Measurements from ENCODE around the gene CDYL2. TPM values are rescaled to one million over a fixed set of nuclear protein-coding genes. Genes with fewer than 3 reads are reported as not detected.

CDYL2 gene
- total RNA-seq, 2 donors from 2014 or later = 1.6 to 7.8 TPM

DNA sequence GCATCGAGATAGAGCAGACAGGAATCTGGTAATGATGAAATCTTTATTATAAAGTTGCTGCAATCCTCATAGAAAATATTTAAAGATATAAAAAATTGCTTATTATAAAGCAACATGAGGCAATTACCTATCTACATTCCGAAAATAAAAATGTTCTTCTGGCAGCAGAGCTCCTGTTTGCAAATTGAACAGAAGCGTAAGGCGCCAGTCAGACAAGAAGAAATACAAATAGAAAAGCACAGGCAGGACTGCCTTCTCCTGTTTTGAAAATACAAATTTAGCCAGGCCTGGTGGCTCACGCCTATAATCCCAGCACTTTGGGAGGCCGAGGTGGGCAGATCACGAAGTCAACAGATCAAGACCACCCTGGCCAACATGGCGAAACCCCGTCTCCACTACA, 95.6 kb downstream of the CDYL2 start:
- Histone ChIP-seq H3K27ac (no peak overlapping the region), H3K4me1 (no peaks in the 10 kb centered on the region), H3K9me3 (no peaks in the 10 kb centered on the region), H3K36me3 (replicated peaks in 1 of 2; ENCODE audit: insufficient read depth in 1 of 2, low read depth in 2 of 2) (no peaks in the 10 kb centered on the region), H3K27me3 (no peaks in the 10 kb centered on the region), H3K4me3 (no peak overlapping the region)
- intact Hi-C loops (cut with DNase I) = no loop called here
- TF ChIP-seq, protein P1, sequence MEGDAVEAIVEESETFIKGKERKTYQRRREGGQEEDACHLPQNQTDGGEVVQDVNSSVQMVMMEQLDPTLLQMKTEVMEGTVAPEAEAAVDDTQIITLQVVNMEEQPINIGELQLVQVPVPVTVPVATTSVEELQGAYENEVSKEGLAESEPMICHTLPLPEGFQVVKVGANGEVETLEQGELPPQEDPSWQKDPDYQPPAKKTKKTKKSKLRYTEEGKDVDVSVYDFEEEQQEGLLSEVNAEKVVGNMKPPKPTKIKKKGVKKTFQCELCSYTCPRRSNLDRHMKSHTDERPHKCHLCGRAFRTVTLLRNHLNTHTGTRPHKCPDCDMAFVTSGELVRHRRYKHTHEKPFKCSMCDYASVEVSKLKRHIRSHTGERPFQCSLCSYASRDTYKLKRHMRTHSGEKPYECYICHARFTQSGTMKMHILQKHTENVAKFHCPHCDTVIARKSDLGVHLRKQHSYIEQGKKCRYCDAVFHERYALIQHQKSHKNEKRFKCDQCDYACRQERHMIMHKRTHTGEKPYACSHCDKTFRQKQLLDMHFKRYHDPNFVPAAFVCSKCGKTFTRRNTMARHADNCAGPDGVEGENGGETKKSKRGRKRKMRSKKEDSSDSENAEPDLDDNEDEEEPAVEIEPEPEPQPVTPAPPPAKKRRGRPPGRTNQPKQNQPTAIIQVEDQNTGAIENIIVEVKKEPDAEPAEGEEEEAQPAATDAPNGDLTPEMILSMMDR (IDR thresholded peaks at IDR 0.05) = no peak
- no peak for TF ChIP-seq POLR2A (IDR thresholded peaks at IDR 0.05)
- no peak for ATAC-seq
- DNase-seq = no peak
- WGBS, 2 donors = 89 to 90% methylated on average over 9 of the region's 9 CpGs

DNA sequence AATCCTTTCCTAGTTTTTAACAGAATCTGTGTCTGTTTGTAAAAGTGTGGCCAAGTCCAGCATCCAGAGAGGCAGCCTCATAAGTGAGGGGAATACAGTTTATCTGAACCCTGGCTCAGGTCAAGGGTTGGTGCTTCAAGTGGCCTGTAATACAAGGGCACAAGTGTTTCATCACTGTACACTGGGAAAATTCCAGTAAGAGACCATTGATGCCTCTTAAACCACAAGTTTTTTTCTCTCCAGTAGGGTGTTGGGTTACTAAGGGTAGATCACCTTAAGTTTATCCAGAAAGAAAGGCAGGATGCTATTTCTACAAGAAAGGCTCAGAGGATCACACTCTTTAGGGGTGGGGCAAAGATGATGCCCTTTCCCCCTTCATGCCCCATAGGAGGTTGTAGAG, 96.7 kb downstream of the CDYL2 start:
- ATAC-seq (no peak), DNase-seq (no peak)
- no peak for TF ChIP-seq POLR2A (IDR thresholded peaks at IDR 0.05)
- TF ChIP-seq, protein P1 (IDR thresholded peaks at IDR 0.05) = no peak
- intact Hi-C loops (cut with DNase I) = no loop called here
- H3K27ac ChIP-seq = no peak overlapping the region
- no peaks in the 10 kb centered on the region for H3K36me3 ChIP-seq (replicated peaks in 1 of 2; ENCODE audit: insufficient read depth in 1 of 2, low read depth in 2 of 2)
- no peaks in the 10 kb centered on the region for H3K9me3 ChIP-seq
- no peaks in the 10 kb centered on the region for H3K4me1 ChIP-seq
- H3K27me3 ChIP-seq = no peaks in the 10 kb centered on the region
- no peak overlapping the region for H3K4me3 ChIP-seq

DNA sequence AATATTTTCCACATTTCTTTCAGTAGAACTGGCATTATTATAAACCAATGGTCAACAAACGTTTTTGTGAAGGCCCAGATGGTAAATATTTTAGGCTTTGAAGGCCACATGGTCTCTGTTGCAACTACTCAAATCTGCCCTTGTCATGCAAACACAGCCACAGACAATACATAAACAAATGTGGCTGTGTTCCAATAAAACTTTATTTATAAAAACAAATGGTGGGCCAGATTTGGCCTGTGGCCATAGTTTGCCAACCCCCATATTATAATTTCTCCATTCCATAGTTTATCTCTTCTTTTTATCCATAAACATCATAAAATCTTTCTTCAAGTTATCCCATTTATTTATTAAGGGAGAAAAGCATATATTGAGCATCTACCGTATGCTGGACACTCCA, 98.8 kb downstream of the CDYL2 start:
- Histone ChIP-seq H3K4me1 (no peaks in the 10 kb centered on the region), H3K4me3 (no peak overlapping the region), H3K36me3 (replicated peaks in 1 of 2; ENCODE audit: insufficient read depth in 1 of 2, low read depth in 2 of 2) (no peaks in the 10 kb centered on the region), H3K9me3 (no peaks in the 10 kb centered on the region), H3K27me3 (no peaks in the 10 kb centered on the region), H3K27ac (no peak overlapping the region)
- ATAC-seq = no peak
- TF ChIP-seq, protein P1 (IDR thresholded peaks at IDR 0.05) = no peak
- no peak for TF ChIP-seq POLR2A (IDR thresholded peaks at IDR 0.05)
- DNase-seq = no peak
- intact Hi-C loops (cut with DNase I) = no loop called here
- WGBS, 2 donors = 77 to 79% methylated on average over 2 of the region's 2 CpGs

DNA sequence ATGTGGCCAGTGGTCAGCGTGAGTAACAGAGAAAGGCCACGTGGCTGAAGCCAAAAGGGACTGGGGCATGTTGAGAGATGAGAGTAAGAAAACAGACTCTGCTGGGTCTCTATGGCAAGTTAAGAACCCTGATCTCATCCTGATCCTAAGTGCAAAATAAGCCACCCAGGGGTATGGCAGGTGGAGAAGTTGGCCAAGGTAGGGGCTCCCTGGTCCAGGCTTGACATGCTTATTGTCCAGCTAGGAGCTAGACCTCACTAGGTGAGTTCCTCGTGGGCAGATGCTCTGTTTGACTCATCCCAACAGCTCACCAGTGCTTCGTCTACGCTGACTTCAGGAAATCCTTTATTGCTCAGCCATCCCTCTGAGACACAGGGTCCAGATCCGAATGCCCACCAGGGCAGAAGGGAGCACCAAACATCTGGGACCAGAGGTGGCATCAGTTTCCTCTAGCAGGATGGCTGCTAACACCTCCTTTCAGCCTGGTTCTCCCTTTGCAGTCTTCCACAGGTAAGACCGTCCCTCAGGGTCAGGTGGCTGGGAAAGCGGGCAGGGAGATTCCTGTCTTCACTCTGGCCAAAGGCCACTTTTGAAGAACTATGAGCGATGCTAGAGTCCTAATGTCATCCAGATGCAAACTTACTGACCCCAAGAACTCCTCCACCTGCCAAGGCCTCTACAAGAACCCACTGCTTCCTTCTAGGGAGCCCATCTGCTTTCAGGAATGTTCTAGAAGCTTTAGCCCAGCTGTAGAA, 99.5 kb downstream of the CDYL2 start:
- intact Hi-C loops (cut with DNase I) = no loop called here
- H3K4me3 ChIP-seq = no peak overlapping the region

More for the DNA sequence above, 99.5 kb downstream of the CDYL2 start:
- no peaks in the 10 kb centered on the region for H3K27me3 ChIP-seq
- WGBS, 2 donors = 94% methylated on average over 9 of the region's 9 CpGs
- H3K4me1 ChIP-seq = no peaks in the 10 kb centered on the region
- H3K9me3 ChIP-seq = no peaks in the 10 kb centered on the region
- no peak overlapping the region for H3K27ac ChIP-seq
- H3K36me3 ChIP-seq (replicated peaks in 1 of 2; ENCODE audit: insufficient read depth in 1 of 2, low read depth in 2 of 2) = no peaks in the 10 kb centered on the region
- DNase-seq (no peak), ATAC-seq (no peak)
- TF ChIP-seq POLR2A (IDR thresholded peaks at IDR 0.05) = no peak
- TF ChIP-seq, protein P1 (IDR thresholded peaks at IDR 0.05) = no peak

Data from body of pancreas (tissue), 4 donors.